HepG2 (cell line): Measurements from ENCODE around the gene CRTC2. TPM values are rescaled to one million over a fixed set of nuclear protein-coding genes. Genes with fewer than 3 reads are reported as not detected.

Source experiments
- SRSF9 ChIP-seq: fragments of 200-400 bp; formaldehyde crosslinking; IDR thresholded peaks from 2 replicates; pipeline ENCODE4 v1.6.1; 2018; ENCODE audit warnings: borderline replicate concordance, mild to moderate bottlenecking, low read depth, low read length; ENCODE audit not compliant: insufficient read depth, poor library complexity, severe bottlenecking
- polyA plus RNA-seq, 8 experiments: library from polyadenylated mRNA; depleted of rRNA in 3 of 8; stranded (reverse) in 7 of 8; unstranded in 1 of 8; fragments of >200 nt; fragmentation: Illumina TruSeq in 4 of 8; extraction: Trizol in 4 of 8; gene quantifications; 2 replicates each; pipeline versions ENCODE4 v1.2.1 to v1.2.3, GENCODE V29; 2011 to 2016; ENCODE audit warnings: low read depth in 4 of 8, missing spikeins in 1 of 8, mixed read lengths in 1 of 8; ENCODE audit not compliant: insufficient read depth in 1 of 8
- total RNA-seq, 5 experiments: library from RNA; depleted of rRNA; stranded (reverse); fragments of >200 nt; fragmentation: Illumina TruSeq; extraction: Trizol; gene quantifications; 2 replicates each; pipeline ENCODE4 v1.2.3, GENCODE V29; 2016; ENCODE audit warnings: low read depth in 1 of 5
- TF ChIP-seq, protein P1 (sequence below): sonication (generic); formaldehyde crosslinking; IDR thresholded peaks from 2 replicates; pipeline ENCODE4 v1.8.1; 2023; ENCODE audit warnings: missing genetic modification reagents, inconsistent platforms, borderline replicate concordance
- TF ChIP-seq, protein P2 (sequence below): sonication (generic); formaldehyde crosslinking; IDR thresholded peaks from 2 replicates; pipeline ENCODE4 v1.4.0; 2020; ENCODE audit warnings: mild to moderate bottlenecking, missing genetic modification reagents
- TF ChIP-seq, protein P3 (sequence below): sonication (generic); formaldehyde crosslinking; IDR thresholded peaks from 2 replicates; pipeline ENCODE4 v1.4.0; 2020; ENCODE audit warnings: mild to moderate bottlenecking, low read depth, missing genetic modification reagents
- TF ChIP-seq, protein P4 (sequence below): sonication (generic); formaldehyde crosslinking; conservative IDR thresholded peaks from 2 replicates; pipeline ENCODE4 v1.8.1; 2023; ENCODE audit warnings: missing genetic modification reagents

Gene CRTC2
- total and polyA plus RNA-seq, 2 of the 13 experiments (the other 11 are each of a cell fraction or from before 2014, with no cell fraction given), result 6.1 to 26.7 TPM

DNA sequence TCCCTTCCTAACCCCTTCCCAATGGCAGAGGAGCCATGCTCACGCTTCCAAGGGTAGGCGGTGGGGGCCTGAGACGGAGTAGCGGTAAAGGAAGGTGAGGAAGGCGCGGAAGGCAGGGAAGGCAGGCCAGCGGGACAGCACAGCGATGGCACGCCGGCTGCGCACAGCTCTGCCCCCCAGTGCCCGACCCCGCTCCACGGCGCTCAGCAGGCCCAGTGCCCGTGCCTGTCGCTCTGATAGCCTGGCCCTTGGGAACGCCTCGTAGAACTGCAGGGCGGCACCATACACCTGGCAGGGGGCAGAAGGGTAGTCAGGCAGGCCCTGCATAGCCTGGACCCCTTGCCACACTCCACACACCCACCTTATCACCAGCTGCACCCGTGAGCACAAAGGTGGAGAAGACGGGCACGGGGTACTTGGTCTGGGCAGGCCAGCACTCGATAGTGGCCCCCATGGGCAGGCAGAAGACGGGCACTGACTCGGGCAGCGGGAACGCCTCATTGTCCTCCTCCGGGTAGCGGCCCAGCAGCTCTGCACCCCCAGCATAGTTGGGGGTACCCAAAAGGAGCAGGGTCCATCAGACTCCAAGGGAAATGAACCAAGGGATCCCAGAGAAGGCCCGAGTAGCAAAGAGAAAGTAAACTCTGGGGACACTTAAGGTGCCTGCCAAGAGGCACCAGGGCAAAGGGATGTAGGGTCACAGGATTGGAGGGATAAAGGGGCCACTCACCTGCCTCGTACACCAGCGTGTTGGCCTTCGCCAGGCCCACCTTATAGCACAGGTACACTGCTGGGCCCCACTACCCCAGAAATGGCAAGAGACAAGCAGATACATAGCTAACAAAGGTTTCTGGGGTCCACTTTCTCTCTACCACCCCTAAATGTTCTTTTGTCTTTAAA, 16.3 kb downstream of the CRTC2 start (continued):
- TF ChIP-seq, protein P1, sequence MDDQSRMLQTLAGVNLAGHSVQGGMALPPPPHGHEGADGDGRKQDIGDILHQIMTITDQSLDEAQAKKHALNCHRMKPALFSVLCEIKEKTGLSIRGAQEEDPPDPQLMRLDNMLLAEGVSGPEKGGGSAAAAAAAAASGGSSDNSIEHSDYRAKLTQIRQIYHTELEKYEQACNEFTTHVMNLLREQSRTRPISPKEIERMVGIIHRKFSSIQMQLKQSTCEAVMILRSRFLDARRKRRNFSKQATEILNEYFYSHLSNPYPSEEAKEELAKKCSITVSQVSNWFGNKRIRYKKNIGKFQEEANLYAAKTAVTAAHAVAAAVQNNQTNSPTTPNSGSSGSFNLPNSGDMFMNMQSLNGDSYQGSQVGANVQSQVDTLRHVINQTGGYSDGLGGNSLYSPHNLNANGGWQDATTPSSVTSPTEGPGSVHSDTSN (CRISPR knock-in tag), result no peak
- TF ChIP-seq, protein P2, sequence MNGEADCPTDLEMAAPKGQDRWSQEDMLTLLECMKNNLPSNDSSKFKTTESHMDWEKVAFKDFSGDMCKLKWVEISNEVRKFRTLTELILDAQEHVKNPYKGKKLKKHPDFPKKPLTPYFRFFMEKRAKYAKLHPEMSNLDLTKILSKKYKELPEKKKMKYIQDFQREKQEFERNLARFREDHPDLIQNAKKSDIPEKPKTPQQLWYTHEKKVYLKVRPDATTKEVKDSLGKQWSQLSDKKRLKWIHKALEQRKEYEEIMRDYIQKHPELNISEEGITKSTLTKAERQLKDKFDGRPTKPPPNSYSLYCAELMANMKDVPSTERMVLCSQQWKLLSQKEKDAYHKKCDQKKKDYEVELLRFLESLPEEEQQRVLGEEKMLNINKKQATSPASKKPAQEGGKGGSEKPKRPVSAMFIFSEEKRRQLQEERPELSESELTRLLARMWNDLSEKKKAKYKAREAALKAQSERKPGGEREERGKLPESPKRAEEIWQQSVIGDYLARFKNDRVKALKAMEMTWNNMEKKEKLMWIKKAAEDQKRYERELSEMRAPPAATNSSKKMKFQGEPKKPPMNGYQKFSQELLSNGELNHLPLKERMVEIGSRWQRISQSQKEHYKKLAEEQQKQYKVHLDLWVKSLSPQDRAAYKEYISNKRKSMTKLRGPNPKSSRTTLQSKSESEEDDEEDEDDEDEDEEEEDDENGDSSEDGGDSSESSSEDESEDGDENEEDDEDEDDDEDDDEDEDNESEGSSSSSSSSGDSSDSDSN (CRISPR knock-in tag), result no peak
- no peak for TF ChIP-seq SRSF9
- TF ChIP-seq, protein P3, sequence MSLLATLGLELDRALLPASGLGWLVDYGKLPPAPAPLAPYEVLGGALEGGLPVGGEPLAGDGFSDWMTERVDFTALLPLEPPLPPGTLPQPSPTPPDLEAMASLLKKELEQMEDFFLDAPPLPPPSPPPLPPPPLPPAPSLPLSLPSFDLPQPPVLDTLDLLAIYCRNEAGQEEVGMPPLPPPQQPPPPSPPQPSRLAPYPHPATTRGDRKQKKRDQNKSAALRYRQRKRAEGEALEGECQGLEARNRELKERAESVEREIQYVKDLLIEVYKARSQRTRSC (CRISPR knock-in tag), result no peak
- TF ChIP-seq, protein P4, sequence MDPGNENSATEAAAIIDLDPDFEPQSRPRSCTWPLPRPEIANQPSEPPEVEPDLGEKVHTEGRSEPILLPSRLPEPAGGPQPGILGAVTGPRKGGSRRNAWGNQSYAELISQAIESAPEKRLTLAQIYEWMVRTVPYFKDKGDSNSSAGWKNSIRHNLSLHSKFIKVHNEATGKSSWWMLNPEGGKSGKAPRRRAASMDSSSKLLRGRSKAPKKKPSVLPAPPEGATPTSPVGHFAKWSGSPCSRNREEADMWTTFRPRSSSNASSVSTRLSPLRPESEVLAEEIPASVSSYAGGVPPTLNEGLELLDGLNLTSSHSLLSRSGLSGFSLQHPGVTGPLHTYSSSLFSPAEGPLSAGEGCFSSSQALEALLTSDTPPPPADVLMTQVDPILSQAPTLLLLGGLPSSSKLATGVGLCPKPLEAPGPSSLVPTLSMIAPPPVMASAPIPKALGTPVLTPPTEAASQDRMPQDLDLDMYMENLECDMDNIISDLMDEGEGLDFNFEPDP, result no peak
